ENCODE results near the gene ALCAM. TPM values are rescaled to one million over a fixed set of nuclear protein-coding genes. Genes with fewer than 3 reads are reported as not detected.

The ALCAM gene
- total and polyA plus RNA-seq, 8 donors: 11.3 to 121 (median 50.7) TPM

DNA sequence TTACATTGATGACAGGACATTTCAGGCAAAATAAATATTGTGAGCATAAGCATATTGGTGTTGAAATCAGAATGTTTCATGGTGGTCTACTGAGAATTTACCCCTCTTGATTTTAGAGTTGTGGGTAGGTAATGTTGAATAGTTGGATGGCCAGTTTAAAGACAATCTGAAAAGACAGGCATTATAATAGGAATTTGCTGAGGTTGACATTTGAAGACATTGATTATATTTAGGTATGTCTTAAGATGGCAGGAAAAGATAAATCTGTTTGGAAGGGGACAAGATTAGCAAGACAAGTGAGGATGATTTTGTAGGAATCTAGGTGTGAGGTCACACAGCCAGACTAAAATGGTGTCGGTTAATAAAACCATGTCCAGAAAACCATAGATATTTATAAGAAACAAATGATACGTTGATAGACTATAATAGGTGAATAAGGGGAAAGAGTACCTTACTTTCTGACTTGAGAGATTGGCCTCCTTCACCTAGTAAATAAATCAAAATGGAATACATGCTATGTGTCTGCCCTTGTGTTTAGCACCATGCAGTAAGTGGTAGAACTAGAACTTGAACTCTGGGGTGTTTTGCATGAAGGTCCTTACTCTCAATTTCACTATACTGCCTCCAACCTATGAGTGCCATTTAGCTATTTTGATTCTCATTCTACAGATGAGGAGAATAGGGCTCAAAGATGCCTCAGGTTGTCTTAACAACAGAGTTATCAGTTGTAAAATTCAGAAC, 57.9 kb downstream of the ALCAM start:
- Histone ChIP-seq H3K27ac (no peak overlapping the region), H3K4me3 (no peak overlapping the region), H3K27me3 (no peaks in the 10 kb centered on the region), H3K9me3 (no peaks in the 10 kb centered on the region), H3K4me1 (no peaks in the 10 kb centered on the region), H3K36me3 (no peaks in the 10 kb centered on the region)
- no peak for DNase-seq
- 48 to 88% (median 50%) methylated on average over 2 of the region's 2 CpGs for WGBS, 5 donors
- TF ChIP-seq POLR2A (IDR thresholded peaks at IDR 0.05) (no peak), EP300 (IDR thresholded peaks at IDR 0.05) (no peak)
- TF ChIP-seq, protein P1, sequence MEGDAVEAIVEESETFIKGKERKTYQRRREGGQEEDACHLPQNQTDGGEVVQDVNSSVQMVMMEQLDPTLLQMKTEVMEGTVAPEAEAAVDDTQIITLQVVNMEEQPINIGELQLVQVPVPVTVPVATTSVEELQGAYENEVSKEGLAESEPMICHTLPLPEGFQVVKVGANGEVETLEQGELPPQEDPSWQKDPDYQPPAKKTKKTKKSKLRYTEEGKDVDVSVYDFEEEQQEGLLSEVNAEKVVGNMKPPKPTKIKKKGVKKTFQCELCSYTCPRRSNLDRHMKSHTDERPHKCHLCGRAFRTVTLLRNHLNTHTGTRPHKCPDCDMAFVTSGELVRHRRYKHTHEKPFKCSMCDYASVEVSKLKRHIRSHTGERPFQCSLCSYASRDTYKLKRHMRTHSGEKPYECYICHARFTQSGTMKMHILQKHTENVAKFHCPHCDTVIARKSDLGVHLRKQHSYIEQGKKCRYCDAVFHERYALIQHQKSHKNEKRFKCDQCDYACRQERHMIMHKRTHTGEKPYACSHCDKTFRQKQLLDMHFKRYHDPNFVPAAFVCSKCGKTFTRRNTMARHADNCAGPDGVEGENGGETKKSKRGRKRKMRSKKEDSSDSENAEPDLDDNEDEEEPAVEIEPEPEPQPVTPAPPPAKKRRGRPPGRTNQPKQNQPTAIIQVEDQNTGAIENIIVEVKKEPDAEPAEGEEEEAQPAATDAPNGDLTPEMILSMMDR (IDR thresholded peaks at IDR 0.05): no peak
- intact Hi-C loops (cut with DNase I; ENCODE audit: low total_unique reads): no loop called here

DNA sequence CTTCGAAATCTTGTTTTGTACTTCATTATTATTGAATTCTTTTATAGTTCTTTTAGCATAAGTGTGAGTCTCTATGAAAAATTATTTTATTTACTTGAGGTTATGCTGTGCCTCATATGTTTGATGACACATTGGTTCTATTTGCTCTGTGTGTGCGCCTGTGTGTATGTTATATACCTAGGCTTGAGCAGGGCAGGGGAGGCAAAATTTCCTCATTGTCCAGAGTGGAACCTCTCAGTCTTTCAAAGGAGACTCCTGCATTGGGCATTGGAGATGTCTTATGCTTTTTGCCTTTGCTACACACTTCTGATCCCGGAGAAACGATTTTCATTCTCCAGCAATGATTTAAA, 58.4 kb downstream of the ALCAM start:
- H3K4me1 ChIP-seq: no peaks in the 10 kb centered on the region
- H3K36me3 ChIP-seq: no peaks in the 10 kb centered on the region
- no peaks in the 10 kb centered on the region for H3K27me3 ChIP-seq
- intact Hi-C loops (cut with DNase I; ENCODE audit: low total_unique reads): no loop called here
- TF ChIP-seq POLR2AphosphoS5 (IDR thresholded peaks at IDR 0.05) (no peak), POLR2A (IDR thresholded peaks at IDR 0.05) (no peak), EP300 (IDR thresholded peaks at IDR 0.05) (no peak)
- TF ChIP-seq, protein P1 (IDR thresholded peaks at IDR 0.05): no peak
- no peak overlapping the region for H3K4me3 ChIP-seq
- H3K27ac ChIP-seq: no peak overlapping the region
- DNase-seq: no peak
- no peaks in the 10 kb centered on the region for H3K9me3 ChIP-seq
- WGBS, 5 donors: 58 to 85% (median 80%) methylated on average over 4 of the region's 4 CpGs

DNA sequence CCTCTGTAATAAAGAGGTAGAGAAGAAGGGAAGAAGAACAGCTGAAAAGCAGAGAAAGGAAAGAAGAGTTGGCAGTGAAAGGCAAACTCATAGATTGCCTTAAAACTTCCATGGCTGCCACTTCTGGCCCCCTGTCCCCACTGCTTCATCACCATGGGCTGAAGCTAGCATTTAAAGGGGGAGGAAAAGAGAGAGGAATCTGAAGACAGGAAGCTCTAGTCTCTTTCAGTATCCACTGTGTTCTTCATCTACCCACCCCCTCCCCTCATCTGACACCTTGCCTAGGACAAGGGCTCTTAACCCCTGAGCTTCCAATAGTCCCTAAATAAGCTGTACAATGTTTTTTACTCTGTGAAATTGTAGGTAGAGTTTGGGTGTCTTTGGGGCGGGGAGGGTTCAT, 60.6 kb downstream of the ALCAM start:
- H3K36me3 ChIP-seq: no peaks in the 10 kb centered on the region
- TF ChIP-seq POLR2AphosphoS5 (IDR thresholded peaks at IDR 0.05) (no peak), EP300 (IDR thresholded peaks at IDR 0.05) (no peak), POLR2A (IDR thresholded peaks at IDR 0.05) (no peak)
- TF ChIP-seq, protein P1 (IDR thresholded peaks at IDR 0.05): no peak
- no peaks in the 10 kb centered on the region for H3K27me3 ChIP-seq
- intact Hi-C loops (cut with DNase I; ENCODE audit: low total_unique reads): no loop called here
- H3K4me3 ChIP-seq: no peak overlapping the region
- no peak overlapping the region for H3K27ac ChIP-seq
- 96 to 100% (median 100%) methylated on average over 1 of the region's 1 CpG for WGBS, 5 donors
- no peaks in the 10 kb centered on the region for H3K4me1 ChIP-seq
- no peaks in the 10 kb centered on the region for H3K9me3 ChIP-seq
- DNase-seq: no peak

DNA sequence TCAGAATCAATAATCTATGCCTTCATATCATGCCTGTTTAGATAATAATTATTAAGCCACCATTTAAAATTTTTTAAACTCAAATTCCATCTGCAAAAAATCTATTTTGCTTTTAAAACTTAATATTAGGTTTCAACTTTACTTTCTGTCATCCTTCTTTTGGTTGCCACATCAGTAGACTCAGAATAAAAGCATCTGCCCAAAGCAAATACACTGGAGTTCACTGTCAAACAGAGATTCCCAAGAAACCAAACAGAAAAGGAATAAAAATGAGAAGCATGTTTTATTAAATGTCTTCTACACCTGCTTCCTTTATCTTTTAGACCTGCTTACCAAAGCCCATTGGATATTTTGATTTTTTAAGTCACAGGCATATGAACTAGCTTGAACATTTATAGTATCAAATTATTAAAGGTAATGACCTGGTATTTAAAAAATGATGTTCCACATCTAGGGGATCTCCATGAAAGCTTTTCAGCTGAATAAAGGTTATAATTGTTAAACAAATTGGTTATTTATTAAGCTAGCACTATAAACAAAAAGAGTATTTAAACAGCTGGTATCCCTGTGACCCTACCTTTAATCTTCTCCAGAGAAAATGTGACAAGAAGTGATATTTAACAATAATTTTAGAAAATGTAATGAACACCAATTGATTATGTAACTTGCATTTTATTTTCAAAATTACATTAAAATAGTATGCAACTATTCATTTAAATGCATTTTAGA, 62.5 kb downstream of the ALCAM start:
- Histone ChIP-seq H3K4me1 (no peaks in the 10 kb centered on the region), H3K36me3 (no peaks in the 10 kb centered on the region), H3K27me3 (no peaks in the 10 kb centered on the region), H3K27ac (no peak overlapping the region), H3K9me3 (no peaks in the 10 kb centered on the region), H3K4me3 (no peak overlapping the region)
- intact Hi-C loops (cut with DNase I; ENCODE audit: low total_unique reads): no loop called here
- no peak for DNase-seq
- TF ChIP-seq POLR2AphosphoS5 (IDR thresholded peaks at IDR 0.05): no peak
- TF ChIP-seq, protein P1 (IDR thresholded peaks at IDR 0.05): no peak
- no peak for TF ChIP-seq EP300 (IDR thresholded peaks at IDR 0.05)
- TF ChIP-seq POLR2A (IDR thresholded peaks at IDR 0.05): no peak

Data from stomach (tissue), 9 donors.